AG08395 (cell line): ENCODE measurements around the gene SLC2A9.
"Not testable (repeated sequence)": the region's sequence is repeated elsewhere in the genome, so short reads cannot be mapped to it uniquely, and the experiment has no call there.

ENCODE experiments used
- DNase-seq: peaks from one replicate; pipeline ENCODE4 v3.0.0; 2012; ENCODE audit warnings: mixed read lengths, low spot score

Gene SLC2A9

GRCh38 chr4:9927341-9928007 is 93.8 kb downstream of the SLC2A9 start:
- DNase-seq: no peak

GRCh38 chr4:9926586-9926985 is 94.7 kb downstream of the SLC2A9 start:
- no peak for DNase-seq

- DNase-seq: no peak
These were observed 95.4 kb downstream of the SLC2A9 start for GRCh38 chr4:9925750-9926439.

- DNase-seq: no peak
These were observed 96.5 kb downstream of the SLC2A9 start for GRCh38 chr4:9924750-9925149.

- DNase-seq: no peak
These were observed 98.0 kb downstream of the SLC2A9 start for GRCh38 chr4:9923195-9923812.

GRCh38 chr4:9921326-9921725 is 100.0 kb downstream of the SLC2A9 start:
- no peak for DNase-seq

GRCh38 chr4:9920029-9920428 is 101.3 kb downstream of the SLC2A9 start:
- DNase-seq: no peak

GRCh38 chr4:9919047-9919446 is 102.2 kb downstream of the SLC2A9 start:
- no peak for DNase-seq

GRCh38 chr4:9918484-9918883 is 102.8 kb downstream of the SLC2A9 start:
- no peak for DNase-seq

- DNase-seq: no peak
These were observed 104.4 kb downstream of the SLC2A9 start for GRCh38 chr4:9916937-9917336.

- DNase-seq: no peak
These were observed 105.0 kb downstream of the SLC2A9 start for GRCh38 chr4:9916346-9916745.

GRCh38 chr4:9913846-9914245 is 107.5 kb downstream of the SLC2A9 start:
- no peak for DNase-seq

GRCh38 chr4:9906996-9907395 is 114.3 kb downstream of the SLC2A9 start:
- DNase-seq: no peak

- no peak for DNase-seq
These were observed 116.2 kb downstream of the SLC2A9 start for GRCh38 chr4:9904976-9905587.

GRCh38 chr4:9903317-9903716 is 118.0 kb downstream of the SLC2A9 start:
- no peak for DNase-seq

- no peak for DNase-seq
These were observed 120.0 kb downstream of the SLC2A9 start for GRCh38 chr4:9901257-9901656.

GRCh38 chr4:9900633-9901032 is 120.7 kb downstream of the SLC2A9 start:
- not testable (repeated sequence) for DNase-seq

GRCh38 chr4:9899306-9900055 is 121.8 kb downstream of the SLC2A9 start:
- DNase-seq: no peak

GRCh38 chr4:9898596-9899305 is 122.5 kb downstream of the SLC2A9 start:
- DNase-seq: peak; percentile 14

GRCh38 chr4:9895333-9895705 is 126.0 kb downstream of the SLC2A9 start:
- DNase-seq: no peak

GRCh38 chr4:9894644-9895332 is 126.5 kb downstream of the SLC2A9 start:
- no peak for DNase-seq
